ENCODE results near the gene PARPBP.
"Not testable (repeated sequence)": the region's sequence is repeated elsewhere in the genome, so short reads cannot be mapped to it uniquely, and the experiment has no call there.

Gene PARPBP

GRCh38 chr12:102163383-102163782, 43.4 kb downstream of the PARPBP start:
- DNase-seq: no peak

- no peak for DNase-seq
These were observed 48.0 kb downstream of the PARPBP start for GRCh38 chr12:102167821-102168604.

GRCh38 chr12:102169922-102170621, 50.1 kb downstream of the PARPBP start:
- no peak for DNase-seq

- DNase-seq: no peak
These were observed 52.0 kb downstream of the PARPBP start for GRCh38 chr12:102171951-102172350.

GRCh38 chr12:102172436-102172835, 52.5 kb downstream of the PARPBP start:
- no peak for DNase-seq

GRCh38 chr12:102174117-102174516, 54.1 kb downstream of the PARPBP start:
- DNase-seq: no peak

- no peak for DNase-seq
These were observed 54.8 kb downstream of the PARPBP start for GRCh38 chr12:102174761-102175160.

GRCh38 chr12:102182635-102183034, 62.7 kb downstream of the PARPBP start:
- no peak for DNase-seq

GRCh38 chr12:102195826-102196225, 75.8 kb downstream of the PARPBP start:
- DNase-seq: no peak

- DNase-seq: no peak
These were observed 77.8 kb downstream of the PARPBP start, which contains the start of gene PMCH for GRCh38 chr12:102197789-102198188. TSS of gene PMCH (minus strand) at chr12:102197833. CDS start at chr12:102197770, 63 bp downstream.

- no peak for DNase-seq
These were observed 81.6 kb downstream of the PARPBP start for GRCh38 chr12:102201436-102202061.

- no peak for DNase-seq
These were observed 82.6 kb downstream of the PARPBP start for GRCh38 chr12:102202556-102202955.

GRCh38 chr12:102204025-102204424, 84.0 kb downstream of the PARPBP start:
- no peak for DNase-seq

- no peak for DNase-seq
These were observed 96.2 kb downstream of the PARPBP start for GRCh38 chr12:102215992-102216691.

GRCh38 chr12:102220736-102221135, 100.8 kb downstream of the PARPBP start:
- DNase-seq: no peak

GRCh38 chr12:102227954-102228353, 108.0 kb downstream of the PARPBP start:
- DNase-seq: no peak

- no peak for DNase-seq
These were observed 112.1 kb downstream of the PARPBP start for GRCh38 chr12:102232036-102232435.

GRCh38 chr12:102232446-102232845, 112.5 kb downstream of the PARPBP start:
- no peak for DNase-seq

- no peak for DNase-seq
These were observed 114.6 kb downstream of the PARPBP start for GRCh38 chr12:102234599-102234998.

GRCh38 chr12:102240859-102241258, 120.9 kb downstream of the PARPBP start:
- DNase-seq: not testable (repeated sequence)
